ENCODE measurements around the gene PCDH8.

- TF ChIP-seq CTCF (IDR thresholded peaks at IDR 0.05; ENCODE audit: low read length), result no peak
- TF ChIP-seq EZH2 (IDR thresholded peaks at IDR 0.05; ENCODE audit: borderline replicate concordance, low read length), result no peak
These were observed 51.3 kb downstream of the PCDH8 start for GRCh38 chr13:52797176-52797575.

Data from OCI-LY1 (cell line).